Fibroblast of villous mesenchyme (primary cell): ENCODE data around the gene BAIAP2. TPM values are rescaled to one million over a fixed set of nuclear protein-coding genes. Genes with fewer than 3 reads are reported as not detected.

ENCODE experiments used
- DNase-seq: peaks from one replicate; pipeline ENCODE4 v3.0.0-alpha.2; 2010; ENCODE audit warnings: low read depth
- H3K4me3 ChIP-seq: 2 replicates; pipeline ENCODE4 v1.5.1; 2011; ENCODE audit warnings: low read depth, mild to moderate bottlenecking, low read length
- total RNA-seq: library from RNA; depleted of rRNA; stranded (reverse); fragments of >200 nt; gene quantifications from 2 replicates; pipeline ENCODE4 v1.2.3, GENCODE V29; 2012
- TF ChIP-seq, protein P1 (sequence below): IDR thresholded peaks from 2 replicates; pipeline ENCODE4 v1.5.1; 2012; ENCODE audit warnings: low read depth, mild to moderate bottlenecking, low read length; ENCODE audit not compliant: insufficient read depth

Gene BAIAP2
- total RNA-seq, 1 donor = 25.0 TPM

DNA sequence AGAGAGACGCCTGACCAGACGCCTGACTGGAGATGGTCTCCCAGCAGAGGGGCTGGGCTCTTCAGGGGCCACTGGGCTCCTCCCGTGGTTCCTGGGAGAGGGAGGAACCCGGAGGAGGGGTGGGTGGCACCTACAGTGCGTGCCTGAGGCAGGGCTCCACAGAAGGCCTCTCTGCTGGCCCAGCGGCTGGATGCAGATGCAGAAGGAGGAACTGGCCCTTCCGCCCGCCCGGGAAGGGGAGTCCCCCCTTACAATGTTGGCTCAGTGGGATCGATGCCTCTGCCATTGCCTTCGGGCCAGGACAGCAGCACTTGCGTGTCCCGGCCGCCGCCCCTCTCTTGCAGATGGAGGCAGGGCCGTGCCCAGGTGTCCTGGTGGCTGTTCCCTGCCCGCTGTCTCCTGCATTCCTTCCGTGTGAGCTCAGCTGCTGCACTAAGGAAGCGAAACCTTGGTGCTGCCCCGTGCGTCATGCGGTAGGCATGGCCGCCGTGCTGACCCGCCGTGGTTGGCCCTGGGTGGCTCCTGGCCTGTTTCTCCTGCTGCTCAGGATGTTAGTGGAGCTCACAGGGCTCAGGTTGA, 15.1 kb downstream of the BAIAP2 start:
- no peak for DNase-seq
- TF ChIP-seq, protein P1, sequence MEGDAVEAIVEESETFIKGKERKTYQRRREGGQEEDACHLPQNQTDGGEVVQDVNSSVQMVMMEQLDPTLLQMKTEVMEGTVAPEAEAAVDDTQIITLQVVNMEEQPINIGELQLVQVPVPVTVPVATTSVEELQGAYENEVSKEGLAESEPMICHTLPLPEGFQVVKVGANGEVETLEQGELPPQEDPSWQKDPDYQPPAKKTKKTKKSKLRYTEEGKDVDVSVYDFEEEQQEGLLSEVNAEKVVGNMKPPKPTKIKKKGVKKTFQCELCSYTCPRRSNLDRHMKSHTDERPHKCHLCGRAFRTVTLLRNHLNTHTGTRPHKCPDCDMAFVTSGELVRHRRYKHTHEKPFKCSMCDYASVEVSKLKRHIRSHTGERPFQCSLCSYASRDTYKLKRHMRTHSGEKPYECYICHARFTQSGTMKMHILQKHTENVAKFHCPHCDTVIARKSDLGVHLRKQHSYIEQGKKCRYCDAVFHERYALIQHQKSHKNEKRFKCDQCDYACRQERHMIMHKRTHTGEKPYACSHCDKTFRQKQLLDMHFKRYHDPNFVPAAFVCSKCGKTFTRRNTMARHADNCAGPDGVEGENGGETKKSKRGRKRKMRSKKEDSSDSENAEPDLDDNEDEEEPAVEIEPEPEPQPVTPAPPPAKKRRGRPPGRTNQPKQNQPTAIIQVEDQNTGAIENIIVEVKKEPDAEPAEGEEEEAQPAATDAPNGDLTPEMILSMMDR = no peak
- H3K4me3 ChIP-seq = no peak overlapping the region

DNA sequence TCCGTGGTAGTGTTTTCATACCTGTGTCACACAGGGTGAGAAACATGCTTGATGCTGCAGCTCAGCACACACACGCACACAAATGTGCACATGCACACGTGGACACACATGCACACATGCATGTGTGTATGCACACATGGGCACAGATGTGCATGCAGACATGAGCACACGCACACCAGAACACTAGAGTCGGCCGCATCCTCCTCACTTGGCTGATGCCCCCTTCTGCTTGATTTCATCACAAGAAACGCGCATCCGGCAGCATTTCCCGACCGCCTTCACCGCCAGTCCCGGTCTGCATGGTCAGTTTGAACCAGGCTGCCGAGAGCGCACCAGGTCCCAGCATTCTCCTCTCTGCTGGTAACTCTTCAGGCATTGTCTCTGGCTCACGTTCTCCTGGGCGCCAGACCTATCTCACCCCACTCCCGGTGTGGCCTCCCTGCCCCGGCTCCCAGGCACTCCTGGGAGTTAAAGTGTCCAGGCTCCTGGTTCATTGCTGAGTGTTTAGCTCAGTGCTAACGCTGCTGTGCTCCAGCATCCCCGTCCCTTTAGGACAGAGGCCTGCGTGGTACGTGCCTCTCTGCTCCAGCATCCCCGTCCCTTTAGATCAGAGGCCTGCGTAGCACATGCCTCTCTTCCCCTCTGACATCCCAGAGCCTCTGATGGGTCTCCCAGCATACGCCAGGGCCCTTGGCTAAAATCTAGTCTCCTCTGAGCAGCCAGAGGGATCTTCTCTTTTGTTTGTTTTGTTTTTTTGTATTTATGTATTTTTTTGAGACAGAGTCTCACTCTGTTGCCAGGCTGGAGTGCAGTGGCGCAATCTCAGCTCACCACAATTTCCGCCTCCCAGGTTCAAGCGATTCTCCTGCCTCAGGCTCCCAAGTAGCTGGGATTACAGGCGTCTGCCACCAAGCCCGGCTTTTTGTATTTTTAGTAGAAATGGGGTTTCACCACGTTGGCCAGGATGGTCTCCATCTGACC, 16.0 kb downstream of the BAIAP2 start:
- no peak overlapping the region for H3K4me3 ChIP-seq
- TF ChIP-seq, protein P1 = no peak
- no peak for DNase-seq

DNA sequence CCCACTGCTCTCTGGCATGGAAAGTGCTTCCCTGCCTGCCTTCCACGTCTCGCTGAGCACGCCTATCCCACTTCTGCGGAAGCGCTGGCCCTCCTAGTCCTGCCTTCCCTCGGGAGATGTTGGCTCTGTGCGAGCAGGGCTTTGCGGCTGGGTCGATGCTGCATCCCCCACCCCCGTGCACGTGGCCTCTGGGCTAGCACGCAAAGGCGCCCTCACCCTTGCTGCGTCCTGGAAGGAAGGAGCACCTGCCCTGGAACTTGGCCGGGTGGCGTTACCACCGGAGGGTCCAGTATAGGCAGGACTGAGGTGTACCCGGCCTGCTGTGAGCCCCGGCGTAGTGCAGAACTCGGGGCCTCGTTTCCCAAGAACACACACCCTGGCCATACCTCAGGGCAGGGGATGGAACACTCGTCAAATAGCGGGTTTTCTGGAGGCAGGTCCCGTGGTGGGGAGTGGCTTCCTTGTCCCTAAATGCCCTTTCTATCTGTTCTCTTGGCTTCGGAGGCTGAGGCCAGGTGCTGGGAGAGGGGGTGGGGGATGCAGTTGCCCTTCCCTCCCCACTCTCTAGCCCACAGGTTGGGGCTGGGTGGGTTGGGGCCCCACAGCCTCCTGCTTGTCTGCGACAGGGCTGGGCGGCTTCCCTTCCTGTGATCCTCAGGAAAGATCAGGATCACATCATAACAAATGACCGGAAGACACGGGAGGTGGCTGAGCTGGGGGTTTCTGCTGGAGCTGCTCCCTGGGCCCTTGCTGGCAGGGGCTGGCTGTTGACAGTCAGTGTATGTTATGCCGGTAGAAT, 17.4 kb downstream of the BAIAP2 start:
- no peak overlapping the region for H3K4me3 ChIP-seq
- DNase-seq = no peak
- TF ChIP-seq, protein P1 = no peak

DNA sequence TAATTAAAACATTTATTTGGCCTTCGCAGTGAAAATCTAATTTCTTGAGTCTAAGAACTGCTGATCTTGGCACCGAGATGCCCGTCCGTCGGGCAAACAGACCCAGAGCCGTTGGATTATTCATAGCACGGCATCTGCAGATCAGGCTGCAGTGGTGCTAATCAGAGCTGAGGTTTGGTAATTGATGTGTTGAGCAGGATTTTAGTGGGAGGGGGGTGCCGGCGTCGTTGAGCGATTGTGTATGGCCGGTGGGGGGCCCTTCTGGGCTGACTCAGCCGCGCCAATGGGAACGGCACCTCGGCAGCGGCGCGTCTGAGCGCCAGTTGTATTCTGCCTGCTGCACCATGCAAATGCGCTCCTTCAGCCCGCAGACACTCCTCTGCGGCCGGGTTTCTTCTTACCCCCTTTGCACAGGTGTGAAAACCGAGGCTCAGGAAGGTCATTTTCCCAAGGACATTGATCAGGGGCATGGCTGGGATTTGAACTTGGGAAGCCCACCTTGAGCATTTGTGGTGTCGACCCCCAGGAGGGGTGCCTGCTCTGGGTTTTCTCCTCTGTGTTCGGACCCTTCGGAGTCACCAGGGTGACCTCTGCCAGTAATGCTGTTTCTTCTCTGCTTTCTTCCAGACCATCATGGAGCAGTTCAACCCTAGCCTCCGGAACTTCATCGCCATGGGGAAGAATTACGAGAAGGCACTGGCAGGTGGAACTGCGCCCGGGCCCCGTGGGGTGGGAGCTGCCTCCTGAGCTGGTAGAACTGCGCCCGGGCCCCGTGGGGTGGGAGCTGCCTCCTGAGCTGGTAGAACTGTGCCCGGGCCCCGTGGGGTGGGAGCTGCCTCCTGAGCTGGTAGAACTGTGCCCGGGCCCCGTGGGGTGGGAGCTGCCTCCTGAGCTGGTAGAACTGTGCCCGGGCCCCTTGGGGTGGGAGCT, 18.4 kb downstream of the BAIAP2 start:
- no peak overlapping the region for H3K4me3 ChIP-seq
- DNase-seq = no peak
- TF ChIP-seq, protein P1 = no peak

DNA sequence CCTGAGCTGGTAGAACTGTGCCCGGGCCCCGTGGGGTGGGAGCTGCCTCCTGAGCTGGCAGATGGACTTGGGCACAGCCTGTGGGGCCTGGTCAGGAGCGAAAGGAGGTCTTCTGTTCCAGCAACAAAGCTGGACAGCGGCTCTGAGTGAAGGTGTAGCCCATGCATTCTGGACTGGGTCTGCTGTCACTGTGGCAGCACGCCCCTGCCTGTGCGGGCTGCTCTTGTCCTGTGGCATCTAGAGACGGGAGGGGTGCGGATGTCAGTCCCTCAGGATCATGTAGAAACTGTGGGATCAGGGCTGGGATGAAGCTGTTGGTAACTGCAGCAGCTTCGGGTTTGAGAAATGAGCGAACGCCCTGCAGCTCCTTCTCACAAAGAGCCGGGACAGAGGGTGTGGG, 19.4 kb downstream of the BAIAP2 start:
- TF ChIP-seq, protein P1 = no peak

DNA sequence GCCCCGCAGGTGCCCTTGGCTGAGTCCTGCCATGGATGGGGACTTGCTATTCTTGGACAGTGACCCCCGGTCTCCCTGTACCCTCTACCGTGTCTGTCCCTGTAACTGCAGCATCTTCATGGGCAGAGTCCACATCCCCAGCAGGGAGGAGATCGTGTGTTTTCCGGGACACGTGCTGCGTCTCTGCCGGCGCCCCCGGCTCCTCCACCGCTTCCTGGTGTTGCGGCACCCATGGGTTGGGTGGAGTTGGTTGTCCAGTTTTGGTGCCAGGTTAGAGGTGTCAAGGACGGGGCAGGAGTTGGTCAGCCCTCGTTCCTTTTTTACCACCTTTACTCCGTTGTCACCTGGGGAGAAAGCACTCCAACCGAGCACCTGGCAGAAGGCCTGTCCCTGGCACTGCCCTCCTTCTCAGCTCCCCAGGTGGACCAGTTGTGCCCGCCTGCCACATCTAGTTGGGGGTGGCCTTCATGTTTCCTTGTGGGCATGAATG, 20.0 kb downstream of the BAIAP2 start:
- no peak for DNase-seq
- TF ChIP-seq, protein P1 = no peak
- no peak overlapping the region for H3K4me3 ChIP-seq

More for the DNA sequence above, 19.4 kb downstream of the BAIAP2 start:
- H3K4me3 ChIP-seq = no peak overlapping the region
- no peak for DNase-seq
